Activated CD4-positive, alpha-beta T cell treated with anti-CD3 and anti-CD28 coated beads, Interleukin-2, amount 10 ng/mL, durations not matched to agents 24 days and 14 days (primary cell): ENCODE data around the gene ASAP2. TPM values are rescaled to one million over a fixed set of nuclear protein-coding genes. Genes with fewer than 3 reads are reported as not detected.

Source experiments
- DNase-seq: peaks from one replicate; pipeline ENCODE4 v3.0.0; 2022
- H3K27ac Mint-ChIP-seq: one replicate; pipeline ENCODE4 v1.8.0; 2022; ENCODE audit warnings: mild to moderate bottlenecking, mixed read lengths
- H3K27me3 Mint-ChIP-seq: one replicate; pipeline ENCODE4 v1.8.0; 2022; ENCODE audit warnings: mixed read lengths
- H3K36me3 Mint-ChIP-seq: one replicate; pipeline ENCODE4 v1.8.0; 2022; ENCODE audit warnings: low read depth, mild to moderate bottlenecking, mixed read lengths
- H3K4me1 Mint-ChIP-seq: one replicate; pipeline ENCODE4 v1.8.0; 2021; ENCODE audit warnings: mixed read lengths
- H3K4me3 Mint-ChIP-seq: one replicate; pipeline ENCODE4 v1.8.0; 2022; ENCODE audit warnings: mild to moderate bottlenecking, moderate library complexity, mixed read lengths
- H3K9me3 Mint-ChIP-seq: one replicate; pipeline ENCODE4 v1.8.0; 2021; ENCODE audit warnings: mixed read lengths
- intact Hi-C: fragments of 100-400 bp; cut with micrococcal nuclease; formaldehyde crosslinking; loops from one replicate; pipeline ENCODE4 v1.15.1; 2023
- total RNA-seq: library from RNA; stranded (reverse); gene quantifications from 2 replicates; pipeline ENCODE4 v1.2.3, GENCODE V29; 2022

ASAP2 gene
- total RNA-seq, 1 donor from 2014 or later: 0.40 TPM

- Mint-ChIP-seq H3K27me3 (no peaks in the 10 kb centered on the region), H3K4me3 (no peak overlapping the region), H3K36me3 (peaks cover 43% of the 10 kb centered on the region), H3K9me3 (no peaks in the 10 kb centered on the region), H3K4me1 (peaks cover 50% of the 10 kb centered on the region), H3K27ac (peak overlapping the region; percentile 23)
- intact Hi-C loops: no loop called here
- DNase-seq: no peak
Measured at GRCh38 chr2:9418746-9419145, 212.1 kb downstream of the ASAP2 start.

- peaks cover 37% of the 10 kb centered on the region for H3K36me3 Mint-ChIP-seq
- H3K27ac Mint-ChIP-seq: peak overlapping the region; percentile 54
- H3K4me1 Mint-ChIP-seq: peaks cover 51% of the 10 kb centered on the region
- no peaks in the 10 kb centered on the region for H3K9me3 Mint-ChIP-seq
- no peaks in the 10 kb centered on the region for H3K27me3 Mint-ChIP-seq
- DNase-seq: no peak
- H3K4me3 Mint-ChIP-seq: no peak overlapping the region
- intact Hi-C loops: no loop called here
Measured at GRCh38 chr2:9419541-9419940, 212.9 kb downstream of the ASAP2 start.

- DNase-seq: no peak
- Mint-ChIP-seq H3K4me1 (peaks cover 51% of the 10 kb centered on the region), H3K36me3 (peaks cover 36% of the 10 kb centered on the region), H3K9me3 (no peaks in the 10 kb centered on the region), H3K27ac (peak overlapping the region; percentile 1), H3K27me3 (no peaks in the 10 kb centered on the region), H3K4me3 (peak overlapping the region; percentile 14)
- intact Hi-C loops: loop anchor here (5.0 kb wide), 2 partner anchors 702 to 1392 kb away; partner anchors contain the start of genes PDIA6 and RRM2
Measured at GRCh38 chr2:9420495-9420894, 213.9 kb downstream of the ASAP2 start.

- H3K27me3 Mint-ChIP-seq: no peaks in the 10 kb centered on the region
- H3K36me3 Mint-ChIP-seq: peaks cover 26% of the 10 kb centered on the region
- H3K4me1 Mint-ChIP-seq: peaks cover 39% of the 10 kb centered on the region
- no peaks in the 10 kb centered on the region for H3K9me3 Mint-ChIP-seq
- H3K4me3 Mint-ChIP-seq: no peak overlapping the region
- H3K27ac Mint-ChIP-seq: peak overlapping the region; percentile 94
- intact Hi-C loops: loop anchor here (1.0 to 5.0 kb wide), 9 partner anchors 50 to 1390 kb away; partner anchors contain the start of genes ODC1, PDIA6, RRM2 and TAF1B
- DNase-seq: peak; percentile 85
Measured at GRCh38 chr2:9422321-9423099, 215.9 kb downstream of the ASAP2 start.

- Mint-ChIP-seq H3K27ac (peak within 1 kb of the TSS; percentile 94), H3K36me3 (peaks cover 20% of the 10 kb centered on the region), H3K27me3 (no peaks in the 10 kb centered on the region), H3K4me3 (no peak within 1 kb of the TSS), H3K9me3 (no peaks in the 10 kb centered on the region), H3K4me1 (peaks cover 34% of the 10 kb centered on the region)
- DNase-seq: peak; percentile 99
- intact Hi-C loops: loop anchor here (1.0 to 5.0 kb wide), 9 partner anchors 49 to 1389 kb away; partner anchors contain the start of genes ODC1, PDIA6, RRM2 and TAF1B
Measured at GRCh38 chr2:9423100-9423921, 216.7 kb downstream of the ASAP2 start, which contains the start of the genes CPSF3 and ITGB1BP1. CPSF3 (plus strand) TSS chr2:9423654; CDS start chr2:9423774, 120 bp downstream. ITGB1BP1 (minus strand) TSS chr2:9423528; CDS start chr2:9418697, 4,831 bp downstream.

- intact Hi-C loops: loop anchor here (1.0 to 5.0 kb wide), 9 partner anchors 49 to 1388 kb away; partner anchors contain the start of genes ODC1, PDIA6, RRM2 and TAF1B
- no peak overlapping the region for H3K27ac Mint-ChIP-seq
- H3K9me3 Mint-ChIP-seq: no peaks in the 10 kb centered on the region
- peaks cover 20% of the 10 kb centered on the region for H3K36me3 Mint-ChIP-seq
- H3K27me3 Mint-ChIP-seq: no peaks in the 10 kb centered on the region
- H3K4me1 Mint-ChIP-seq: peaks cover 34% of the 10 kb centered on the region
- no peak overlapping the region for H3K4me3 Mint-ChIP-seq
- DNase-seq: peak; percentile 82
Measured at GRCh38 chr2:9423922-9424272, 217.3 kb downstream of the ASAP2 start.

- Mint-ChIP-seq H3K36me3 (peaks cover 26% of the 10 kb centered on the region), H3K4me1 (peaks cover 30% of the 10 kb centered on the region), H3K27me3 (no peaks in the 10 kb centered on the region), H3K4me3 (no peak overlapping the region), H3K27ac (no peak overlapping the region), H3K9me3 (no peaks in the 10 kb centered on the region)
- no peak for DNase-seq
- intact Hi-C loops: loop anchor here (5.0 kb wide), 2 partner anchors 698 to 1388 kb away; partner anchors contain the start of genes PDIA6 and RRM2
Measured at GRCh38 chr2:9424447-9425164, 218.0 kb downstream of the ASAP2 start.

- H3K4me3 Mint-ChIP-seq: no peak overlapping the region
- intact Hi-C loops: no loop called here
- DNase-seq: peak; percentile 52
Measured at GRCh38 chr2:9428965-9429577, 222.5 kb downstream of the ASAP2 start.

GRCh38 chr2:9430316-9431293 is 224.0 kb downstream of the ASAP2 start:
- no peaks in the 10 kb centered on the region for H3K9me3 Mint-ChIP-seq
- peaks cover 56% of the 10 kb centered on the region for H3K36me3 Mint-ChIP-seq
- H3K27me3 Mint-ChIP-seq: no peaks in the 10 kb centered on the region
- peaks cover 16% of the 10 kb centered on the region for H3K4me1 Mint-ChIP-seq
- DNase-seq: no peak
- peak overlapping the region; percentile 94 for H3K27ac Mint-ChIP-seq
- peak overlapping the region; percentile 34 for H3K4me3 Mint-ChIP-seq
- intact Hi-C loops: no loop called here

More at GRCh38 chr2:9428965-9429577, 222.5 kb downstream of the ASAP2 start:
- peaks cover 18% of the 10 kb centered on the region for H3K4me1 Mint-ChIP-seq
- H3K27me3 Mint-ChIP-seq: no peaks in the 10 kb centered on the region
- peaks cover 45% of the 10 kb centered on the region for H3K36me3 Mint-ChIP-seq
- no peaks in the 10 kb centered on the region for H3K9me3 Mint-ChIP-seq
- no peak overlapping the region for H3K27ac Mint-ChIP-seq

- no peak overlapping the region for H3K4me3 Mint-ChIP-seq
- peaks cover 71% of the 10 kb centered on the region for H3K36me3 Mint-ChIP-seq
- H3K27ac Mint-ChIP-seq: peak overlapping the region; percentile 48
- intact Hi-C loops: no loop called here
- no peaks in the 10 kb centered on the region for H3K27me3 Mint-ChIP-seq
- DNase-seq: no peak
- H3K9me3 Mint-ChIP-seq: no peaks in the 10 kb centered on the region
- peaks cover 13% of the 10 kb centered on the region for H3K4me1 Mint-ChIP-seq
Measured at GRCh38 chr2:9434489-9434888, 227.9 kb downstream of the ASAP2 start.

- Mint-ChIP-seq H3K4me3 (no peak overlapping the region), H3K4me1 (no peaks in the 10 kb centered on the region), H3K9me3 (no peaks in the 10 kb centered on the region), H3K27ac (no peak overlapping the region), H3K36me3 (peaks cover 56% of the 10 kb centered on the region), H3K27me3 (no peaks in the 10 kb centered on the region)
- DNase-seq: no peak
- intact Hi-C loops: no loop called here
Measured at GRCh38 chr2:9439536-9439935, 232.9 kb downstream of the ASAP2 start.

- no peak for DNase-seq
- peaks cover 53% of the 10 kb centered on the region for H3K36me3 Mint-ChIP-seq
- peaks cover 3% of the 10 kb centered on the region for H3K4me1 Mint-ChIP-seq
- no peaks in the 10 kb centered on the region for H3K9me3 Mint-ChIP-seq
- H3K27ac Mint-ChIP-seq: no peak overlapping the region
- intact Hi-C loops: no loop called here
- no peaks in the 10 kb centered on the region for H3K27me3 Mint-ChIP-seq
- no peak overlapping the region for H3K4me3 Mint-ChIP-seq
Measured at GRCh38 chr2:9440058-9440727, 233.6 kb downstream of the ASAP2 start.
